D721Med (cell line): ENCODE measurements around the gene MORC1.
"Not testable (repeated sequence)": the region's sequence is repeated elsewhere in the genome, so short reads cannot be mapped to it uniquely, and the experiment has no call there.

Source experiments
- DNase-seq: peaks from one replicate; pipeline ENCODE4 v3.0.0; 2011; ENCODE audit warnings: low spot score; ENCODE audit not compliant: insufficient read length
- FAIRE-seq: peaks from 2 replicates; lab custom pipeline; 2011; peaks lifted over from hg19 to GRCh38; lab: Jason Lieb, UNC
- TF ChIP-seq, protein P1 (sequence below): IDR thresholded peaks from 2 replicates; pipeline ENCODE4 v1.5.1; 2012; ENCODE audit warnings: mild to moderate bottlenecking, control low read depth; ENCODE audit not compliant: insufficient read depth; ENCODE audit errors: missing control alignments

MORC1 gene

GRCh38 chr3:109081746-109082510 is 36.0 kb downstream of the MORC1 start:
- FAIRE-seq (no peak), DNase-seq (no peak)

DNA sequence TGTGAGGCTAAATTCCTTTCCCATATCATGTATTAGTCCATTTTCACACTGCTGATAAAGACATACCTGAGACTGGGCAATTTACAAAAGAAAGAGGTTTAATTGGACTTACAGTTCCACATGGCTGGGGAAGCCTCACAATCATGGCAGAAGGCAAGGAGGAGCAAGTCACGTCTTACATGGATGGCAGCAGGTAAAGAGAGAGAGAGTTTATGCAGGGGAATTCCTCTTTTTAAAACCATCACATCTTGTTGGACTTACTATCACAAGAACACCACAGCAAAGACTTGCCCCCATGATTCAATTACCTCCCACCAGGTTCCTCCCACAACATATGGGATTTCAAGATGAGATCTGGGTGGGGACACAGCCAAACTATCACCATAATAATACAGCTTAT is 37.8 kb downstream of the MORC1 start:
- FAIRE-seq, result not testable (repeated sequence)

More at GRCh38 chr3:109081746-109082510, 36.0 kb downstream of the MORC1 start:
- TF ChIP-seq, protein P1, sequence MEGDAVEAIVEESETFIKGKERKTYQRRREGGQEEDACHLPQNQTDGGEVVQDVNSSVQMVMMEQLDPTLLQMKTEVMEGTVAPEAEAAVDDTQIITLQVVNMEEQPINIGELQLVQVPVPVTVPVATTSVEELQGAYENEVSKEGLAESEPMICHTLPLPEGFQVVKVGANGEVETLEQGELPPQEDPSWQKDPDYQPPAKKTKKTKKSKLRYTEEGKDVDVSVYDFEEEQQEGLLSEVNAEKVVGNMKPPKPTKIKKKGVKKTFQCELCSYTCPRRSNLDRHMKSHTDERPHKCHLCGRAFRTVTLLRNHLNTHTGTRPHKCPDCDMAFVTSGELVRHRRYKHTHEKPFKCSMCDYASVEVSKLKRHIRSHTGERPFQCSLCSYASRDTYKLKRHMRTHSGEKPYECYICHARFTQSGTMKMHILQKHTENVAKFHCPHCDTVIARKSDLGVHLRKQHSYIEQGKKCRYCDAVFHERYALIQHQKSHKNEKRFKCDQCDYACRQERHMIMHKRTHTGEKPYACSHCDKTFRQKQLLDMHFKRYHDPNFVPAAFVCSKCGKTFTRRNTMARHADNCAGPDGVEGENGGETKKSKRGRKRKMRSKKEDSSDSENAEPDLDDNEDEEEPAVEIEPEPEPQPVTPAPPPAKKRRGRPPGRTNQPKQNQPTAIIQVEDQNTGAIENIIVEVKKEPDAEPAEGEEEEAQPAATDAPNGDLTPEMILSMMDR, result peak; percentile 67

GRCh38 chr3:109073116-109073515 is 44.8 kb downstream of the MORC1 start:
- TF ChIP-seq, protein P1, result no peak
- DNase-seq (no peak), FAIRE-seq (no peak)

More for the DNA sequence above, 37.8 kb downstream of the MORC1 start:
- DNase-seq, result not testable (repeated sequence)

DNA sequence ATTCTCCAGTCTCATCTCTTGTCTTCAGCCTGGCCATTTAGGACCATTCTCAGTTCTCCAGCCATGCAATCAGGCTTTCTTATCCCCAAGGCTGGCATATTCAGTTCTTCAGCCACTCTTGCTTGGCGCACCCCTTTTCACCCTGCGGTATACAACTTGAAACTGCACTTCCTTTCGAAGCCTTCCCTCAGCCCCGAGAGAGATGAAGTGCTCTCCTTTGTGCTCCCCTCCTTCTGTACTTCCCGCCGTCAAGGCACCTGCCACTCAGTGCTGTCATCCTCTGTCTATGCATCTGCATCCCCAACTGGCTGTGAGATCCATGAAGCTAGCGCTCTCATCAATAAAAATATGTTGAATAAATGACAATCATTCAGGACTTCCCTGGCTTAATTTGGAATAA is 45.7 kb downstream of the MORC1 start:
- DNase-seq (no peak), FAIRE-seq (no peak)
- TF ChIP-seq, protein P1, result no peak

DNA sequence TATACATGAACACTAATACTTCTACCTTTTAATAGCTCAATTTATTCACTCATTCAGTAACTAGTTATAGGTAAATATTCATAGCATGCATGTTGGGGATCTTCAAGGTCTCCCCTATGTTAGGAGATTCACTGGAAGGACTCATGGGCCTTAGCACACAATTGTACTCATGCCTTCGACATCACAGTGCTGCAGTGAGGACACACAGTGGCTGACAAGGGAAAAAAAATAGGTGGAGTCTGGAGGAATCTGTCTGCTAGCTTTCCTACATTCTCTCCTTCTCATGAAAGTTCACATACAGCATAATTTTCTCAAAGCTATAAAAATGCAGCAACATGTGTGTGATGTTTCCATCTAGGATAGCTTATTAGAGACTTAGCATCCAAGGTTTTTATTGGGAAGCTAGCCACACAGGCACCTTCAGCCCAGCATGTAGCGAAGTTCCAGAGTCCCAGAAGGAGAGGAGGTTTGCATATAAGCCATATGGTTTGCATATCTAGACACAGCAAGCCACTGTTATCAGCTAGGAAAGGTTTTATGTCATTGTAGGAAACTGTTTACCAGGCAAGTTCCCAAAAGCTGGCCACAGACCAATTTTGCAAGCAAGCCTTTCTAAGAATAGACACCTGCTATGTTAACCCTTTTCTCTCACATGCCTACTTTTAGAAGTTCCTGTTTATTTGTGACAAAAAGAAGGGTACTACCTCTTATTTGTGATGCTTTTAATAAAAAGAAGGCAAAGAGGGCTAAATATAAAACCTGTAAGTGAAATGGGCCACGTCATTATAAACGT is 46.4 kb downstream of the MORC1 start:
- DNase-seq (no peak), FAIRE-seq (no peak)
- TF ChIP-seq, protein P1, result peak; percentile 1

DNA sequence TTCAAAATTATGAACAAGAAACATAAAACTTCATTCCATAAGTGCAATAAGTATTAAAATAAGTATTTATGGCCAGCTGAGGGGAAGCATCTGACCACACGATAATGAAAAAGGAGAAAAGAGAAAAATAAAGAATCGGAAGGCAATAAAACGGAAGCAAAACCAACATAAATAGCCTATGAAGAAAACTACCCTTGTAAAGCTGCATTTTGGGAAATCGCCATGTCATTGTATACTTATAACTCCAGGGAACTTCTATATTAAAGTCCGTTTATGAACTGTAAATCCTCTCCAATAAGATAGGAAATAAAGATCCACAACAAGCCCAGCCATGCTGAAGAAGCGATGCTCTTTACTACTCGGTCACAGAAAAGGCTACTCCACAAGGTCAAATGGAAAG is 47.7 kb downstream of the MORC1 start:
- TF ChIP-seq, protein P1, result no peak
- FAIRE-seq, result no peak
- no peak for DNase-seq

- no peak for FAIRE-seq
- TF ChIP-seq, protein P1, result no peak
- DNase-seq, result no peak
These were observed 51.1 kb downstream of the MORC1 start for GRCh38 chr3:109066864-109067263.
